PC-3 (cell line): ENCODE data around the gene CCR9. TPM values are rescaled to one million over a fixed set of nuclear protein-coding genes. Genes with fewer than 3 reads are reported as not detected.

Experiments
- ATAC-seq: fragments of 200-7000 bp; cut with Tn5 transposase; 2 replicates; pipeline ENCODE4 v1.9.1; 2020; ENCODE audit warnings: mild to moderate bottlenecking, moderate library complexity
- BruUV-seq: library from RNA; stranded (reverse); fragments of 400-500 nt; replicated peaks from 2 replicates; lab custom pipeline; 2021; lab: Mats Ljungman, UMichigan
- CTCF ChIA-PET: fragments of 300-600 bp; sonication (Branson Sonifier 250); formaldehyde crosslinking; loops from one replicate; lab custom pipeline; 2022; ENCODE audit warnings: antibody characterized with exemption; lab: Charles Lee
- POLR2A ChIA-PET: fragments of 300-600 bp; sonication (Branson Sonifier 250); formaldehyde crosslinking; loops from one replicate; lab custom pipeline; 2022; ENCODE audit warnings: antibody characterized with exemption; ENCODE audit not compliant: unreplicated experiment; lab: Charles Lee
- DNase-seq: peaks from one replicate; pipeline ENCODE4 v3.0.0-alpha.2; 2015
- H2AFZ ChIP-seq: fragments of 300-600 bp; sonication (generic); 2 replicates; pipeline ENCODE4 v1.6.0; 2016; ENCODE audit warnings: antibody characterized with exemption, low read length
- H3F3A ChIP-seq: fragments of 300-600 bp; sonication (generic); one replicate; pipeline ENCODE4 v1.6.0; 2017; ENCODE audit warnings: antibody characterized with exemption, low read length, control low read depth, mild to moderate bottlenecking; ENCODE audit not compliant: unreplicated experiment
- H3K27ac ChIP-seq: fragments of 300-600 bp; sonication (generic); 2 replicates; pipeline ENCODE4 v1.5.1; 2016; ENCODE audit warnings: mild to moderate bottlenecking, low read length
- H3K27me3 ChIP-seq: fragments of 300-600 bp; sonication (generic); 2 replicates; pipeline ENCODE4 v1.6.1; 2016; ENCODE audit warnings: low read length, mixed read lengths
- H3K36me3 ChIP-seq: fragments of 300-600 bp; sonication (generic); 2 replicates; pipeline ENCODE4 v1.6.1; 2016; ENCODE audit warnings: low read depth, mixed run types, low read length, mixed read lengths
- H3K4me1 ChIP-seq: fragments of 300-600 bp; sonication (generic); 2 replicates; pipeline ENCODE4 v1.5.1; 2016; ENCODE audit warnings: low read length; ENCODE audit not compliant: insufficient read depth
- H3K4me2 ChIP-seq: fragments of 300-600 bp; sonication (generic); 2 replicates; pipeline ENCODE4 v1.6.0; 2016; ENCODE audit warnings: low read length
- H3K4me3 ChIP-seq: fragments of 300-600 bp; sonication (generic); 2 replicates; pipeline ENCODE4 v1.5.1; 2016; ENCODE audit warnings: mild to moderate bottlenecking, low read length, mixed read lengths
- H3K79me2 ChIP-seq: fragments of 300-600 bp; sonication (generic); 2 replicates; pipeline ENCODE4 v1.6.1; 2017; ENCODE audit warnings: low read length, mixed read lengths
- H3K9ac ChIP-seq: fragments of 300-600 bp; sonication (generic); 2 replicates; pipeline ENCODE4 v1.6.0; 2016; ENCODE audit warnings: mild to moderate bottlenecking, low read length
- H3K9me2 ChIP-seq: fragments of 300-600 bp; sonication (generic); replicated peaks from 2 replicates; pipeline ENCODE4 v1.6.1; 2016; ENCODE audit warnings: mixed run types, low read length, mixed read lengths
- H3K9me3 ChIP-seq: fragments of 300-600 bp; sonication (generic); 2 replicates; pipeline ENCODE4 v1.6.1; 2016; ENCODE audit warnings: low read length, mixed read lengths
- H4K20me1 ChIP-seq: fragments of 300-600 bp; sonication (generic); 2 replicates; pipeline ENCODE4 v1.6.1; 2016; ENCODE audit warnings: low read length, mixed read lengths
- CTCF ChIP-seq: fragments of 300-600 bp; sonication (generic); conservative IDR thresholded peaks from 2 replicates; pipeline ENCODE4 v1.5.1; 2017; ENCODE audit warnings: antibody characterized with exemption, low read depth, mild to moderate bottlenecking, low read length
- EZH2 ChIP-seq: fragments of 300-600 bp; sonication (generic); IDR thresholded peaks from one replicate; pipeline ENCODE4 v1.6.1; 2017; ENCODE audit warnings: antibody characterized with exemption, mild to moderate bottlenecking, low read length; ENCODE audit not compliant: unreplicated experiment
- EZH2phosphoT487 ChIP-seq: fragments of 300-600 bp; sonication (generic); IDR thresholded peaks from 2 replicates; pipeline ENCODE4 v1.6.1; 2018; ENCODE audit warnings: mild to moderate bottlenecking, antibody characterized with exemption, low read length, borderline replicate concordance
- intact Hi-C: fragments of 100-400 bp; cut with micrococcal nuclease; formaldehyde crosslinking; loops from 2 replicates; pipeline ENCODE4 v1.9.0; 2023
- total RNA-seq: library from RNA; depleted of rRNA; stranded (reverse); fragments of >200 nt; gene quantifications from 2 replicates; pipeline ENCODE4 v1.2.3, GENCODE V29; 2014

The CCR9 gene
- total RNA-seq, 1 experiment from 2014 or later = not detected

- Histone ChIP-seq H3K79me2 (no peaks in the 10 kb centered on the region), H3F3A (no peaks in the 10 kb centered on the region), H3K27me3 (no peaks in the 10 kb centered on the region), H3K9me2 (no peaks in the 10 kb centered on the region), H3K4me2 (no peak overlapping the region), H2AFZ (no peak overlapping the region), H3K27ac (no peak overlapping the region), H3K9me3 (no peaks in the 10 kb centered on the region), H3K9ac (no peak overlapping the region), H4K20me1 (no peaks in the 10 kb centered on the region), H3K4me3 (no peak overlapping the region), H3K4me1 (peaks cover 7% of the 10 kb centered on the region), H3K36me3 (peaks cover 37% of the 10 kb centered on the region; the same call in 1 of the 2 replicates)
- ChIA-PET CTCF (no interaction called here), POLR2A (no interaction called here)
- TF ChIP-seq EZH2 = no peak
- no TSS peak for BruUV-seq
- intact Hi-C loops = loop anchor here (5.0 kb wide), 1 partner anchor 38 kb away; no protein-coding TSS in a partner anchor
- no peak for ATAC-seq
- no peak for DNase-seq
Observed at GRCh38 chr3:45949432-45949831, 63.1 kb downstream of the CCR9 start.

GRCh38 chr3:45950131-45950530, 63.8 kb downstream of the CCR9 start:
- Histone ChIP-seq H3K4me3 (no peak overlapping the region), H3K9ac (no peak overlapping the region), H3F3A (no peaks in the 10 kb centered on the region), H3K9me2 (no peaks in the 10 kb centered on the region), H4K20me1 (no peaks in the 10 kb centered on the region), H3K27me3 (no peaks in the 10 kb centered on the region), H3K36me3 (peaks cover 43% of the 10 kb centered on the region; the same call in 1 of the 2 replicates), H3K79me2 (no peaks in the 10 kb centered on the region), H3K9me3 (no peaks in the 10 kb centered on the region), H3K27ac (no peak overlapping the region), H3K4me2 (no peak overlapping the region), H2AFZ (no peak overlapping the region), H3K4me1 (peaks cover 7% of the 10 kb centered on the region)
- ATAC-seq (no peak), DNase-seq (no peak)
- ChIA-PET CTCF (no interaction called here), POLR2A (interaction anchor here (0.5 kb wide), 1 partner anchor 109 kb away, joined by 3 read pairs; no protein-coding TSS in a partner anchor)
- no peak for TF ChIP-seq CTCF
- no peak for TF ChIP-seq EZH2
- TF ChIP-seq EZH2phosphoT487 = no peak
- intact Hi-C loops = no loop called here
- BruUV-seq = no TSS peak

- H4K20me1 ChIP-seq = no peaks in the 10 kb centered on the region
- no peak overlapping the region for H3K27ac ChIP-seq
- no peaks in the 10 kb centered on the region for H3K9me2 ChIP-seq
- no peaks in the 10 kb centered on the region for H3K79me2 ChIP-seq
- H3K9me3 ChIP-seq = no peaks in the 10 kb centered on the region
- H3K4me2 ChIP-seq = no peak overlapping the region
- peaks cover 7% of the 10 kb centered on the region for H3K4me1 ChIP-seq
- POLR2A ChIA-PET = interaction anchor here (0.5 kb wide), 1 partner anchor 110 kb away, joined by 3 read pairs; no protein-coding TSS in a partner anchor
- no peak overlapping the region for H2AFZ ChIP-seq
- H3K4me3 ChIP-seq = no peak overlapping the region
- no peak for DNase-seq
- no peak for ATAC-seq
- intact Hi-C loops = no loop called here
- H3K9ac ChIP-seq = no peak overlapping the region
- TF ChIP-seq EZH2phosphoT487 = no peak
- no peak for TF ChIP-seq EZH2
- TF ChIP-seq CTCF = no peak
- H3K36me3 ChIP-seq = peaks cover 48% of the 10 kb centered on the region; the same call in 1 of the 2 replicates
- no peaks in the 10 kb centered on the region for H3F3A ChIP-seq
- no TSS peak for BruUV-seq
- no peaks in the 10 kb centered on the region for H3K27me3 ChIP-seq
- CTCF ChIA-PET = no interaction called here
Observed at GRCh38 chr3:45950686-45951600, 64.6 kb downstream of the CCR9 start.
